ENCODE results near the gene RABEPK. TPM values are rescaled to one million over a fixed set of nuclear protein-coding genes. Genes with fewer than 3 reads are reported as not detected.
"Not testable (repeated sequence)": the region's sequence is repeated elsewhere in the genome, so short reads cannot be mapped to it uniquely, and the experiment has no call there.

RABEPK gene
- total and polyA plus RNA-seq, 2 donors from 2014 or later: 12.6 to 24.8 TPM

DNA sequence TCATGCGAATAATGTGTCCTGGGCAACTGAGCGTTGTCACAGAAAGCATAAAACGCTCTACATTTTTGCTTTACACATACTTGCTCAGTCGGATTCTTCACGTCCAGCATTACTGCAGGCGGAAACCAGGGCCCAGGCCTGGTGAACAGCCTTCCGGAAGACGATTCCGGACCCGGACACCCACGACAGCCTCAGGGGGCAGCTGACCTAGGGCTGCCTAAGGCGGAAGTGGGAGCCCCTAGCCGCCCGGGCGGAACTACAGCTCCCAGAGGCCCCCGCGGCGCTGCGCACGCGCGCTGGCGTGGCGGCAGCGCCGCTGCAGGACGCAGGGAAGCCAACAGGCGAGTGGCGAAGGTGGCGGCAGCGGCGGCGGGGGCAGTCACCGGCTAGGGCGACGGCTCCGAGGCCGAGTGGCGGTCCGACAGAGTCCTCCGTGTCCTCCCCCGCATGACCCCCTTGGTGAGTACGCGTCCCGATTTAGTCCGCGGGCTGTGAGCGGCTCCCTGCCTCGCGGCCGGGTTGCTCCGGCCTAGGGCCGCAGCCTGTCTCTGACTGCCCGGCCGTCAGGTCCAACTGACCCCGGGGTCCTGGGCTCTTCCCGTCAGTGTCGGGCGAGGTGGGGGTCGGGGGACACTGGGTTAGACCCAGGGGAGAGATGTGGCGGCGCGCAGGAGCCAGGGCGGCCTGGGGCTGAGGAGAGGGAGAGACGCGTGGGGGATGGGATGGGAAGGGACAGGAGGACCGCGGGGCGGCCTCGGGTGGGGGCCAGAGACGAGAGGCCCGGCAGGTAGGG, 61.4 kb downstream of the RABEPK start, which contains the start of gene GAPVD1:
Gene GAPVD1, plus strand, starts transcription at position 326 of the 793 bp plus-strand sequence. CDS start 37,096 bp downstream, outside the sequence.
- DNase-seq: peak; percentile 94 to 97 (median 96)

DNA sequence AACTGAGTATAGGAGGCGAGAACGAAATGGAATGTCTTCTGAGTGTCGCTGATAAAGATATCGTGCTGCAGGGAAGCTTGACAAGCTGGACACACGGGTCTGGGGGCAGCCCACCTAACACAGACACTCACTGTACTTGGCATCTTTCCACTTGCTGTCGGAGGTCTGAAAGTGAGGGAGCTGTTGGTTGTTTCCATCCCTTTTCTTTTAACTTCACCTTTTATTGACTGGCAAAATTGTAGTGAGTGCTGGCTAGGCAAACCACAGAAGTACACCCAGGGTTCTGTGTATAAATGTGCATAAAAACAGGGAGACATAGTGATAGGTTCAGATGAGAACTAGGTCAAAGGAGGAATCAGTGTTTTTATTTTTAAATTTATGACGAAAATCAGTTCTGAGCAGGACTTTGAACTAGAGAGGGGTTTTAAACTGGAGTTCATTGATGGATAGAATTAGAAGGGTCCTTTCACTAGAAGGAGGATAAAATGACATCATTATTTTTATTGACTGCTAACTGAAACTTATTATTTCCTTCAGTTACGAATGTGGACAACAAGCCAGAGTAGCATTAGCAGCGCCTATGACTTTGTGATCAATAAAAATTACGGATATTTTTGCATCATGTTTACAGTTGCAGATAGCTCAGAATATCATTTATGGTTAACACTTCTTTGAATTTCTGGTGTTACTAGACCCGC, 62.1 kb downstream of the RABEPK start:
- H3K9me3 ChIP-seq (ENCODE audit: control insufficient read depth in 2 of 3, insufficient read depth in 1 of 3, low read length in 3 of 3): no peaks in the 10 kb centered on the region
- intact Hi-C loops (cut with DNase I): no loop called here
- H3K4me3 ChIP-seq (ENCODE audit: low read length in 3 of 3): peak overlapping the region; percentile 70 to 81 (median 81)
- H3K27ac ChIP-seq (ENCODE audit: low read depth in 2 of 2, low read length in 2 of 2): peak overlapping the region; percentile 75 to 80
- no peak for FAIRE-seq
- peaks cover 0 to 12% (median 0%) of the 10 kb centered on the region in 3 donors for H3K4me1 ChIP-seq (ENCODE audit: control insufficient read depth in 2 of 3, insufficient read depth in 2 of 3, low read depth in 1 of 3, low read length in 3 of 3)
- TF ChIP-seq, protein P1, sequence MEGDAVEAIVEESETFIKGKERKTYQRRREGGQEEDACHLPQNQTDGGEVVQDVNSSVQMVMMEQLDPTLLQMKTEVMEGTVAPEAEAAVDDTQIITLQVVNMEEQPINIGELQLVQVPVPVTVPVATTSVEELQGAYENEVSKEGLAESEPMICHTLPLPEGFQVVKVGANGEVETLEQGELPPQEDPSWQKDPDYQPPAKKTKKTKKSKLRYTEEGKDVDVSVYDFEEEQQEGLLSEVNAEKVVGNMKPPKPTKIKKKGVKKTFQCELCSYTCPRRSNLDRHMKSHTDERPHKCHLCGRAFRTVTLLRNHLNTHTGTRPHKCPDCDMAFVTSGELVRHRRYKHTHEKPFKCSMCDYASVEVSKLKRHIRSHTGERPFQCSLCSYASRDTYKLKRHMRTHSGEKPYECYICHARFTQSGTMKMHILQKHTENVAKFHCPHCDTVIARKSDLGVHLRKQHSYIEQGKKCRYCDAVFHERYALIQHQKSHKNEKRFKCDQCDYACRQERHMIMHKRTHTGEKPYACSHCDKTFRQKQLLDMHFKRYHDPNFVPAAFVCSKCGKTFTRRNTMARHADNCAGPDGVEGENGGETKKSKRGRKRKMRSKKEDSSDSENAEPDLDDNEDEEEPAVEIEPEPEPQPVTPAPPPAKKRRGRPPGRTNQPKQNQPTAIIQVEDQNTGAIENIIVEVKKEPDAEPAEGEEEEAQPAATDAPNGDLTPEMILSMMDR (IDR thresholded peaks at IDR 0.05; ENCODE audit: borderline replicate concordance, extremely low read depth, insufficient read depth): no peak
- no peaks in the 10 kb centered on the region for H3K27me3 ChIP-seq (ENCODE audit: control insufficient read depth, insufficient read depth, low read length)
- DNase-seq: peak in 1 of 5 donors; percentile 74
- peak overlapping the region; percentile 45 to 80 (median 51) for H3K9ac ChIP-seq (ENCODE audit: low read length in 3 of 3)
- H3K36me3 ChIP-seq (ENCODE audit: control insufficient read depth in 2 of 3, insufficient read depth in 3 of 3, low read length in 3 of 3): no peaks in the 10 kb centered on the region

More for the DNA sequence above, 61.4 kb downstream of the RABEPK start, which contains the start of gene GAPVD1:
- TF ChIP-seq, protein P1 (IDR thresholded peaks at IDR 0.05; ENCODE audit: borderline replicate concordance, extremely low read depth, insufficient read depth): peak; percentile 38
- intact Hi-C loops (cut with DNase I): no loop called here
- H3K27ac ChIP-seq (ENCODE audit: low read depth in 2 of 2, low read length in 2 of 2): peak within 1 kb of the TSS; percentile 75 to 80
- peak within 1 kb of the TSS; percentile 70 to 81 (median 81) for H3K4me3 ChIP-seq (ENCODE audit: low read length in 3 of 3)
- no peaks in the 10 kb centered on the region for H3K27me3 ChIP-seq (ENCODE audit: control insufficient read depth, insufficient read depth, low read length)
- H3K36me3 ChIP-seq (ENCODE audit: control insufficient read depth in 2 of 3, insufficient read depth in 3 of 3, low read length in 3 of 3): no peaks in the 10 kb centered on the region
- H3K9ac ChIP-seq (ENCODE audit: low read length in 3 of 3): peak within 1 kb of the TSS; percentile 45 to 82 (median 80)
- no peak for FAIRE-seq
- no peaks in the 10 kb centered on the region for H3K9me3 ChIP-seq (ENCODE audit: control insufficient read depth in 2 of 3, insufficient read depth in 1 of 3, low read length in 3 of 3)
- H3K4me1 ChIP-seq (ENCODE audit: control insufficient read depth in 2 of 3, insufficient read depth in 2 of 3, low read depth in 1 of 3, low read length in 3 of 3): peaks cover 0 to 12% (median 0%) of the 10 kb centered on the region in 3 donors

DNA sequence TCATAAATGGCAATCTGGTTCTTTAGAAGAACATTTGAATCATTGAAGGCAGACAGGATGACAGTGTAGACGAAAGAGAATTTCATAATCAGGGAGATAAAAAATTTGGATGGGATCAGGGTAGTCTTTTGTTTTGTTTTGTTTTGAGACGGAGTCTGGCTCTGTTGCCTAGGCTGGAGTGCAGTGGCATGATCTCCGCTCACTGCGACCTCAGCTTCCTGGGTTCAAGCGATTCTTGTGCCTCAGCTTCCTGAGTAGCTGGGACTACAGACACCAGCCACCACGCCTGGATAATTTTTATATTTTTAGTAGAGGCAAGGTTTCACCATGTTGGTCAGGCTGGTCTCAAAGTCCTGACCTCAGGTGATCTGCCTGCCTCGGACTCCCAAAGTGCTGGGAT, 63.7 kb downstream of the RABEPK start:
- H3K27me3 ChIP-seq (ENCODE audit: control insufficient read depth, insufficient read depth, low read length); H3K4me3 ChIP-seq (ENCODE audit: low read length in 3 of 3); H3K9ac ChIP-seq (ENCODE audit: low read length in 3 of 3); H3K36me3 ChIP-seq (ENCODE audit: control insufficient read depth in 2 of 3, insufficient read depth in 3 of 3, low read length in 3 of 3); H3K27ac ChIP-seq (ENCODE audit: low read depth in 2 of 2, low read length in 2 of 2); DNase-seq; intact Hi-C loops (cut with DNase I); H3K9me3 ChIP-seq (ENCODE audit: control insufficient read depth in 2 of 3, insufficient read depth in 1 of 3, low read length in 3 of 3); FAIRE-seq: not testable (repeated sequence)
- peaks cover 0 to 12% (median 0%) of the 10 kb centered on the region in 3 donors for H3K4me1 ChIP-seq (ENCODE audit: control insufficient read depth in 2 of 3, insufficient read depth in 2 of 3, low read depth in 1 of 3, low read length in 3 of 3)

Data from kidney (tissue), 14 donors.